Left cardiac atrium (tissue), 4 donors: ENCODE data around the gene CNNM1. TPM values are rescaled to one million over a fixed set of nuclear protein-coding genes. Genes with fewer than 3 reads are reported as not detected.
A peak's percentile ranks its signal among the peaks of the same experiment; 100 is the strongest.

Experiments
- ATAC-seq, 2 donors: fragments of 200-7000 bp; cut with Tn5 transposase; one replicate each; pipeline ENCODE4 v1.9.1; 2020; ENCODE audit warnings: mild to moderate bottlenecking in 2 of 2, moderate library complexity in 2 of 2
- DNase-seq: peaks from one replicate; pipeline ENCODE4 v3.0.0-alpha.2; 2020
- intact Hi-C, 2 donors: fragments of 100-400 bp; cut with DNase I; formaldehyde crosslinking; loops; one replicate each; pipeline versions ENCODE4 v1.14.1 to v1.15.1; 2022 to 2023
- long read RNA-seq: library from polyadenylated mRNA; unstranded; transcript quantifications from one replicate; pipeline ENCODE4 v2.0.0, GENCODE V29; 2021
- total RNA-seq, 2 donors: library from RNA; stranded (reverse); fragmentation: NEBNext Ultra II Directional; extraction: Animal tissue kit (Norgen Biotek cat#: 25700); gene quantifications; one replicate each; pipeline ENCODE4 v1.2.1, GENCODE V29; 2021
- donor health status: DM: no; HTN: yes; CAD: no.
- donor health status: DM: no; HTN: yes; CAD: no; lungs with severe emphysema.
- donor health status: DM: yes; HTN: yes; CAD: no.
- donor health status: Dilated cardiomyopathy.

Gene CNNM1
- under 1 TPM; 0.05 to 0.15 TPM for total RNA-seq
- long read RNA-seq = 0 reads

DNA sequence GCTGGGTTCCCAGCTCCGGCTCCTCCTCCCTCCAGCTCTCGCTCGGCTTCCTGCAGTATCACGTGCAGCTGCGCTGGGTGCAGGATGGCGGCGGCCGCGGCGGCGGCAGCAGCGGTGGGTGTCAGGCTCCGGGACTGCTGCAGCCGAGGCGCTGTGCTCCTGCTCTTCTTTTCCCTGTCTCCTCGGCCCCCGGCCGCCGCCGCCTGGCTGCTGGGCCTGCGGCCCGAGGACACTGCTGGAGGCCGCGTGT, at the start of gene CNNM1:
Gene CNNM1, plus strand, starts transcription at position 53 of the 250 bp plus-strand sequence. Its CDS starts 32 bp downstream, at position 85.
- intact Hi-C loops = no loop called here
- ATAC-seq (peak; percentile 73), DNase-seq (peak; percentile 34)

DNA sequence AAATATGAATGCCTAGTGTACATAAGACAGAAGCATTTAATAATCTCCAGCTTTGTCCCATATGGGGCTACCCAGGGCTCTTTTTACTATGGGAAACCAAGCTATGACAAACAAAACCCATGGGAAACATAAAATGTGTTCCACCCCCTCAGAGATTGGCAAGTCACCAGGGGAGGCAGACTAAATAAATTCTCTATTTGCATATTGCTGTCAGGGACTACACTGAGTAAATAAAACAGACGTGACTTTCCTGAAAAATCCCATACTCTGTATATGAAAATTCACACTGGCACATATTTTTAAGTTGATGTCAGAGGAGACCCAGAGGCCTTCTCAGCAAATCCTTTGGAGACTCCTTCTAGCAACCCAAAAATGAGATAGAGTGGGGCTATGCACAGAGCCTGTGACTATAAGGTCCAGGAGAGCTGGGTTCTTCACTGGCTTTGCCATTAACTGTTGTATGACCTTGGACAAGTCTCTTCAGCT, 49.5 kb upstream of the CNNM1 start:
- intact Hi-C loops = no loop called here
- DNase-seq (no peak), ATAC-seq (no peak)

GRCh38 chr10:99280472-99280871, 48.7 kb upstream of the CNNM1 start:
- ATAC-seq = no peak
- no peak for DNase-seq
- intact Hi-C loops = no loop called here

GRCh38 chr10:99285881-99286280, 43.3 kb upstream of the CNNM1 start:
- intact Hi-C loops = no loop called here
- ATAC-seq (no peak), DNase-seq (no peak)

DNA sequence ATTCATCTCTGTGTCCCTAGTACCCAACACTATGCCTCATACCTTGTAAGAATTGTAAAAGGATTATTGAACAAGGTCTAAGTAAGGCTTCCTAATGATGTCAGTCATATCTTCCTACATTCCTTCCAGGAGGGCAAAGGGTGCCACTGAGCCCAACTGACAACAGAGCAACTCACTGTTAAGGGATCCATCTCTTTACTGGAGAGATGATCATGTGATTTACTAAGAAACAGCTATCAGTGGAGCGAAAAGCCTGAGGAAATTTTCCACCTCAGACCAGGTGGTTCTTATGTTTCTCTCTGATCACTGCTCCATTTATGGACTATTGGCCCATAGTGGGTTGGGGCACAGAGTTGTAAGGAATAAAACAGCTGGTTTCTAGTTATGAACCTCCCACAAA, 38.9 kb upstream of the CNNM1 start:
- no peak for ATAC-seq
- intact Hi-C loops = no loop called here
- no peak for DNase-seq

DNA sequence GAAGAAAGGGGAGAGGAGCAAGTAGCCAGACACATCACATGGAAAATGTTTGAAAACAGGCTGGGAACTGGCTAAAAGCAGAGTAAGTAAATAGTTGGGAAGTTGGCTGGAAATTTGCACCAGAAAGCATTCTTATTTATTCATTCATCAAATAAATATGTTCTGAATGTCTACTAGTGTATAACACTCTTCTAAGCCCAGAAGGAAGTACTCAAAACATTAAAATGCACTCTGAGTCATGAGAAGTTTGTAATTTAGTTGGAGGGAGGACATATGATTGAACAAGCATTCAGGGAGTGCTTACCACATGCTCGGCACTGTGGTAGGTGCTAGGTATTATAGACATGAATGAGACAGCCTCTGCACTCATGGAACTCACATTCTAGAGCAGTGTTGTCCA, 37.0 kb upstream of the CNNM1 start:
- intact Hi-C loops = no loop called here
- DNase-seq = no peak
- ATAC-seq = peak in 1 of 2 donors; percentile 79

DNA sequence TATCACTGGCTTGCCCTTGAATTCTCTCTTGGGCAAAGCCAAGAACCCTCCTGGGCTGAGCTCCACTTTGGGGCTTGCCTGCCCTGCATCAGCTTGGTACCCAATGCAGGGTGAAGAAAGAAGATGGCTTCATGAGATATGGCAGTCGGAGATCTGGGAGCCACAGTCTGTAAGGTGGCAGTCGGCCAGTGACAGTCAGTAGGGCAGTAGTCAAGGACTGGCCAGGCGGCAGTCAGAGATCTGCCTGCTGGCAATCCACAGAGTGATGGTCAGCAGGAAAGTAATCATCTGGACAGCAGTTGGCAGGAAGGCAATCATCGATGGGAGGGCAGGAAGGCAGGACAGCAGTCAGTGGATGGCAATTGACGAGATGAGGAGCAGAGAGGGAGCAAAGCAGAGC, 32.6 kb upstream of the CNNM1 start:
- DNase-seq (no peak), ATAC-seq (no peak)
- intact Hi-C loops = no loop called here

GRCh38 chr10:99297033-99297432, 32.1 kb upstream of the CNNM1 start:
- ATAC-seq = no peak
- intact Hi-C loops = no loop called here
- DNase-seq = no peak

DNA sequence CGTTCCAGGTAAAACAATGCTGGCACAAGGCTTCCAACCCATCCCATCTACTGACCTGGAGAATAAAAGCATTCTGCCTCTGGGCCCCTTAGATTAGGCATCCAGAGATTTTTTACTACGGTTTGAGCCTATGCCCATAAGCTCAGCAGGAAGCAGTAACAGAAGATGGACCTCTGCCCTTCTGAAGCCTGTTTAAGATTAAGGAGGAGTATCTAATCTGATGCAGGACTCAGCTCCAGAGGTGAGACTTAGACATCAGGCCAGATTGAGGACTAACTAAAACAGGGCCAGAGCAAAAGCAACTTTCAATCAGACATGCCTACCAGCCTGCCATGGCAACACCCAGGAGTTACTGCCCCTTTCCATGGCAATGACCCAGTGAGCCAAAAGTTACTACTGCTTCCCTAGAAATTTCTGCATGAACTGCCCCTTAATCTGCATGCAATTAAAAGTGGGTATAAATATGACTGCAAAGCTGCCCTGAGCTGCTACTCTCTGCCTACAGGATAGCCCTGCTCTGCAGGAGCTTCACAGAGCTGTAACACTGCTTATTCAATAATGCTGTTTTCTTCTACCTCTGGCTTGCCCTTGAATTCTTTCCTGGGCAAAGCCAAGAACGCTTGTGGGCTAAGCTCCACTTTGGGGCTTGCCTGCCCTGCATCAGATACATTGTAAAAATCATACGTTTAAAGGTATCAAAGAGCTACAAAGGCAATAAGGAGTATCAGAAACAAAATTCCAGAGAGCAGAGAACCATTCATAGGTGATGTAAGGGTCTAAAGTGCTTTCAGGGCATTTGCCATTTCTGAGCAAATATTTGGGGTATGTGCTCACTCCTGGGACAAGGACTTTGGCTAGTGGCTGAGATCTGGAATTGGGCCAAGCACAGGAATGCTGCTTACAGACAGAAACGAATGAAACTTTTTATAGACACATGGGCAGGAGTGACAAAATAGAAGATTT, 25.0 kb upstream of the CNNM1 start:
- ATAC-seq (no peak), DNase-seq (no peak)
- intact Hi-C loops = no loop called here

DNA sequence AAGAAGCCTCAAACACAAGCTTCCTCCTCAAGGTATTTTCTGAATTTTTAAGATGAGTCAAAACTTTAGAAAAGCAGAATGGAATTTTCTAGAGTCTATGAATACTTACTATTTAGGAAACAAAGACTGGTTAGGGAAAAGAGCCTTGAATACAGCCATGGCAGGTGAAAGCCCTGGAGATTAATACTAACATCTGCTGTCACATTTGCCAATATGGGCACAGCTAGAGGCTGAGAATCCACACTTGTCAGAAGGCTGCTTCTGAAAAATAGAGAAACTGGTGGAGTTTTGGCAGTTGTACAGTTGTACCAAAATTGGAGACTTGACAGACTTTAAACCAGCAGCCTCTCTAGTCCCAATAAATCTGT, 24.3 kb upstream of the CNNM1 start:
- intact Hi-C loops = no loop called here
- DNase-seq (no peak), ATAC-seq (no peak)

GRCh38 chr10:99312501-99312900, 16.7 kb upstream of the CNNM1 start:
- DNase-seq = no peak
- intact Hi-C loops = no loop called here
- ATAC-seq = no peak

GRCh38 chr10:99315853-99316252, 13.3 kb upstream of the CNNM1 start:
- intact Hi-C loops = no loop called here
- DNase-seq = no peak

GRCh38 chr10:99316374-99316773, 12.8 kb upstream of the CNNM1 start:
- ATAC-seq (no peak), DNase-seq (no peak)
- intact Hi-C loops = no loop called here

More at GRCh38 chr10:99315853-99316252, 13.3 kb upstream of the CNNM1 start:
- no peak for ATAC-seq

- no peak for ATAC-seq
- DNase-seq = no peak
- intact Hi-C loops = no loop called here
These were observed 11.1 kb upstream of the CNNM1 start for GRCh38 chr10:99318048-99318447.

DNA sequence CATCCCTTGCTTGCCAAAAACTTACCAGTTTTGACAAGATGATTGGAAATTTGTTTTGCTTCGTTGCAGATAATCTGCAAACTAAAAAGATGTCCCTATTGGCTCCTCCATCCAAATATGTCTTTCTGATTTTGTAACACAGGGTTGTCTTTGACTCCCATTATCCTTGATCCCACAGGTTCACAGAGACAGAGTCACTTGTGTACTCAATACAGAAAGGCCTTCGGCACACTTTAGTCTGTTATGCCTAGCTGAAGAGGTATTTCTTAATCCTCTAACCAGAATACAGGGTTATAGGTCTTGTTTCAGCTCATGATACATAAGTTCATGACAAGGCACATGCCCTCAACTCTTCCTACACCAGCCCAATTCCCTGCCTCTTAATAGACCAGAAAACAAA, 10.7 kb upstream of the CNNM1 start:
- ATAC-seq (no peak), DNase-seq (no peak)
- intact Hi-C loops = no loop called here

- no peak for DNase-seq
- ATAC-seq = no peak
- intact Hi-C loops = no loop called here
These were observed 3.9 kb upstream of the CNNM1 start for GRCh38 chr10:99325281-99325680.

- ATAC-seq (no peak), DNase-seq (no peak)
- intact Hi-C loops = no loop called here
These were observed 2.3 kb upstream of the CNNM1 start for GRCh38 chr10:99326871-99327270.

DNA sequence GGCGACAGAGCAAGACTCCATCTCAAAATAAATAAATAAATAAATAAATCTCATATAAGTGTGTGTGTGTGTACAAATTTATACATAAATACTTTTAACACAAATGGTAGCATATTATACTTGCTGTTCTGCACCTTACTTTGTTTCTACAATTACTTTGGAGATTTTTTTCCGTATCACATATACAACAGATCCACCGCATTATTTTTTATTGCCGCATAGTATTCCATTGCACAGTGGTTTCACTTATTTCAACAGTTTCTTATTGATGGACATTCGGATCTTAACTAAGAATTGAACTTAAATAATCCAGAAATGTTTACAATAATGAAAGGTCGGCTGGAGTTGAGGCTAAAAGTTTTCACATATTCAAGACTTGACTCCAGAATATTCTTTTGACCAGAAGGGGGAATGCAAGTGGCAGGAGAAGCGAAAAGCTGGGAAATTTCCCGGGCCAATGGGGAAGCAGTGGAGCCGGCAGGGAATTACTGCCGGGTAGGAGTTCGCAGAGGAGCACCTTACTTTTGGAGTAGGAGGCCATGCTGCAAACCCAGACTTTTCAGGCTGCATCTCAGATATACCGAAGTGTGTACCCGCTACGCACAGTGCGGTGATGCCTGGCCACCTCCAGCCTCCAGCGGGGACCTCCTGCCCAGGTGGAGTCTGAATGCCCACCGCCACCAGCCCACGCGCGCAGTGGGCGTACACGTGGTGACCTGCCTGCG, 415 bp upstream of the CNNM1 start:
- intact Hi-C loops = no loop called here
- DNase-seq (no peak), ATAC-seq (no peak)

- intact Hi-C loops = no loop called here
- DNase-seq = no peak
- peak; percentile 63 to 70 for ATAC-seq
These were observed 594 bp downstream of the CNNM1 start for GRCh38 chr10:99329554-99330346.
